C4-2B (cell line): Measurements from ENCODE around the gene NPHP4.
A peak's percentile ranks its signal among the peaks of the same experiment; 100 is the strongest.

Source experiments
- H3K27ac ChIP-seq: fragments of 450-650 bp; 2 replicates; pipeline ENCODE4 v1.5.1; 2017
- CTCF ChIP-seq: fragments of 450-650 bp; conservative IDR thresholded peaks from 2 replicates; pipeline ENCODE4 v1.5.1; 2017; ENCODE audit warnings: mild to moderate bottlenecking
- ZFX ChIP-seq: fragments of 450-650 bp; IDR thresholded peaks from 2 replicates; pipeline ENCODE4 v1.6.1; 2017

The NPHP4 gene

GRCh38 chr1:5992026-5992813 is at the start of gene NPHP4:
Gene NPHP4, minus strand, starts transcription at chr1:5992425. Its CDS starts 6,136 bp downstream, at chr1:5986289.
- TF ChIP-seq ZFX, result 0 out of 2 replicates have a peak, but pooled peaks have one; percentile 20
- no peak; the same call in 1 of the 2 replicates for TF ChIP-seq CTCF
- peak within 1 kb of the TSS; percentile 87 for H3K27ac ChIP-seq

- TF ChIP-seq CTCF (peak; percentile 81), ZFX (no peak)
- H3K27ac ChIP-seq, result no peak overlapping the region
Observed at GRCh38 chr1:6041432-6042062, 49.3 kb upstream of the NPHP4 start.

GRCh38 chr1:6040861-6041415 is 48.7 kb upstream of the NPHP4 start:
- no peak overlapping the region for H3K27ac ChIP-seq
- TF ChIP-seq CTCF (no peak), ZFX (no peak)

- no peak overlapping the region for H3K27ac ChIP-seq
- TF ChIP-seq CTCF, result no peak
- no peak for TF ChIP-seq ZFX
Observed at GRCh38 chr1:6040444-6040843, 48.2 kb upstream of the NPHP4 start.

- no peak overlapping the region for H3K27ac ChIP-seq
- no peak for TF ChIP-seq ZFX
- TF ChIP-seq CTCF, result no peak
Observed at GRCh38 chr1:6039031-6039430, 46.8 kb upstream of the NPHP4 start.

GRCh38 chr1:6038603-6039002 is 46.4 kb upstream of the NPHP4 start:
- TF ChIP-seq ZFX (no peak), CTCF (no peak)

GRCh38 chr1:6037338-6037762 is 45.1 kb upstream of the NPHP4 start:
- TF ChIP-seq ZFX (no peak), CTCF (no peak)

More at GRCh38 chr1:6038603-6039002, 46.4 kb upstream of the NPHP4 start:
- no peak overlapping the region for H3K27ac ChIP-seq

More at GRCh38 chr1:6037338-6037762, 45.1 kb upstream of the NPHP4 start:
- no peak overlapping the region for H3K27ac ChIP-seq
